H9 (cell line): ENCODE results near the gene MAPT. TPM values are rescaled to one million over a fixed set of nuclear protein-coding genes. Genes with fewer than 3 reads are reported as not detected.

ENCODE experiments used
- DNase-seq: peaks from one replicate; pipeline ENCODE4 v3.0.0-alpha.2; 2017
- H2AFZ ChIP-seq: one replicate; pipeline ENCODE4 v1.6.1; 2013; ENCODE audit warnings: mild to moderate bottlenecking, low read length, control low read depth, moderate library complexity
- H2AK5ac ChIP-seq: 2 replicates; pipeline ENCODE4 v1.6.1; 2013; ENCODE audit warnings: low read length, control low read depth, mixed read lengths; ENCODE audit not compliant: insufficient read length
- H2BK120ac ChIP-seq: one replicate; pipeline ENCODE4 v1.6.1; 2013; ENCODE audit warnings: low read depth, mild to moderate bottlenecking, low read length, control low read depth, inconsistent platforms; ENCODE audit not compliant: poor library complexity, severe bottlenecking
- H2BK12ac ChIP-seq: 2 replicates; pipeline ENCODE4 v1.6.1; 2013; ENCODE audit warnings: low read length, control low read depth, mixed read lengths, low read depth; ENCODE audit not compliant: insufficient read length
- H2BK15ac ChIP-seq: 2 replicates; pipeline ENCODE4 v1.6.1; 2013; ENCODE audit warnings: low read depth, low read length, control low read depth
- H2BK20ac ChIP-seq: one replicate; pipeline ENCODE4 v1.6.1; 2013; ENCODE audit warnings: low read depth, mild to moderate bottlenecking, low read length, control low read depth, inconsistent platforms; ENCODE audit not compliant: poor library complexity, severe bottlenecking
- H2BK5ac ChIP-seq: 2 replicates; pipeline ENCODE4 v1.6.1; 2013; ENCODE audit warnings: low read length, control low read depth, mixed read lengths; ENCODE audit not compliant: insufficient read length
- H3K14ac ChIP-seq: 2 replicates; pipeline ENCODE4 v1.6.1; 2013; ENCODE audit warnings: low read length, control low read depth; ENCODE audit not compliant: insufficient read depth
- H3K18ac ChIP-seq: 2 replicates; pipeline ENCODE4 v1.6.1; 2013; ENCODE audit warnings: low read depth, mild to moderate bottlenecking, mixed read lengths, low read length, control low read depth; ENCODE audit not compliant: insufficient read length
- H3K23ac ChIP-seq: 2 replicates; pipeline ENCODE4 v1.6.1; 2013; ENCODE audit warnings: low read length, control low read depth, mixed read lengths, low read depth; ENCODE audit not compliant: insufficient read length
- H3K23me2 ChIP-seq: 2 replicates; pipeline ENCODE4 v1.6.1; 2013; ENCODE audit warnings: low read depth, mild to moderate bottlenecking, mixed read lengths, low read length, control low read depth; ENCODE audit not compliant: insufficient read length, poor library complexity, severe bottlenecking
- H3K27ac ChIP-seq: 2 replicates; pipeline ENCODE4 v1.5.1; 2013; ENCODE audit warnings: low read length, control low read depth, mixed read lengths, low read depth; ENCODE audit not compliant: insufficient read length
- H3K27me3 ChIP-seq: 2 replicates; pipeline ENCODE4 v1.6.1; 2013; ENCODE audit warnings: low read length, control low read depth, inconsistent platforms; ENCODE audit not compliant: insufficient read depth
- H3K4ac ChIP-seq: 2 replicates; pipeline ENCODE4 v1.6.1; 2013; ENCODE audit warnings: low read depth, mild to moderate bottlenecking, control low read depth, inconsistent platforms, low read length, moderate library complexity
- H3K4me1 ChIP-seq: 2 replicates; pipeline ENCODE4 v1.6.1; 2013; ENCODE audit warnings: low read length, control low read depth, inconsistent platforms; ENCODE audit not compliant: insufficient read depth
- H3K4me2 ChIP-seq: 2 replicates; pipeline ENCODE4 v1.6.1; 2013; ENCODE audit warnings: low read length, control low read depth, mixed read lengths; ENCODE audit not compliant: insufficient read length, insufficient read depth
- H3K56ac ChIP-seq: 2 replicates; pipeline ENCODE4 v1.6.1; 2013; ENCODE audit warnings: low read depth, mild to moderate bottlenecking, mixed read lengths, low read length, control low read depth; ENCODE audit not compliant: insufficient read length
- H3K79me1 ChIP-seq: 2 replicates; pipeline ENCODE4 v1.6.1; 2013; ENCODE audit warnings: low read depth, mild to moderate bottlenecking, moderate library complexity, low read length, control low read depth, inconsistent platforms; ENCODE audit not compliant: insufficient read depth, poor library complexity, severe bottlenecking
- H3K79me2 ChIP-seq: 2 replicates; pipeline ENCODE4 v1.6.1; 2013; ENCODE audit warnings: low read length, control low read depth, inconsistent platforms; ENCODE audit not compliant: insufficient read depth
- H3K9ac ChIP-seq: 2 replicates; pipeline ENCODE4 v1.6.1; 2013; ENCODE audit warnings: low read length, control low read depth, mixed read lengths; ENCODE audit not compliant: insufficient read length; ENCODE audit errors: extremely low read depth
- H3K9me3 ChIP-seq: one replicate; pipeline ENCODE4 v1.6.1; 2013; ENCODE audit warnings: low read depth, low read length, inconsistent platforms; ENCODE audit not compliant: control insufficient read depth
- H3T11ph ChIP-seq: one replicate; pipeline ENCODE4 v1.6.1; 2013; ENCODE audit warnings: mild to moderate bottlenecking, low read length, control low read depth, inconsistent platforms
- H4K20me1 ChIP-seq: one replicate; pipeline ENCODE4 v1.6.1; 2013; ENCODE audit not compliant: control insufficient read depth, insufficient read length, insufficient read depth
- H4K5ac ChIP-seq: 2 replicates; pipeline ENCODE4 v1.6.1; 2013; ENCODE audit warnings: low read depth, mild to moderate bottlenecking, mixed read lengths, low read length, control low read depth; ENCODE audit not compliant: insufficient read length
- H4K8ac ChIP-seq: replicated peaks from 2 replicates; pipeline ENCODE4 v1.6.1; 2013; ENCODE audit warnings: low read length, control low read depth, mixed read lengths, low read depth; ENCODE audit not compliant: insufficient read length
- H4K91ac ChIP-seq: 2 replicates; pipeline ENCODE4 v1.6.1; 2013; ENCODE audit warnings: low read depth, mild to moderate bottlenecking, moderate library complexity, mixed read lengths, low read length, control low read depth; ENCODE audit not compliant: insufficient read length
- H3K27ac Mint-ChIP-seq, 3 experiments: 2 replicates in 2 of 3; 3 replicates in 1 of 3; pipeline ENCODE4 v1.8.0; 2020 to 2021; ENCODE audit warnings: mixed read lengths in 3 of 3, mild to moderate bottlenecking in 1 of 3, moderate library complexity in 1 of 3
- H3K27me3 Mint-ChIP-seq: 2 replicates; pipeline ENCODE4 v1.8.0; 2021; ENCODE audit warnings: low read depth, mild to moderate bottlenecking, moderate library complexity, mixed read lengths
- H3K36me3 Mint-ChIP-seq, 3 experiments: 2 replicates in 2 of 3; 3 replicates in 1 of 3; pipeline ENCODE4 v1.8.0; 2020 to 2021; ENCODE audit warnings: low read depth in 3 of 3, mixed read lengths in 3 of 3; ENCODE audit not compliant: insufficient read depth in 1 of 3
- H3K4me1 Mint-ChIP-seq, 2 experiments: 2 replicates each; pipeline ENCODE4 v1.8.0; 2020; ENCODE audit warnings: mixed read lengths in 2 of 2
- H3K4me3 Mint-ChIP-seq, 2 experiments: 2 replicates in 1 of 2; 3 replicates in 1 of 2; pipeline ENCODE4 v1.8.0; 2020 to 2021; ENCODE audit warnings: mild to moderate bottlenecking in 2 of 2, mixed read lengths in 2 of 2, moderate library complexity in 1 of 2
- H3K9me3 Mint-ChIP-seq, 2 experiments: 2 replicates in 1 of 2; 3 replicates in 1 of 2; pipeline ENCODE4 v1.8.0; 2020; ENCODE audit warnings: mild to moderate bottlenecking in 2 of 2, mixed read lengths in 2 of 2, moderate library complexity in 1 of 2
- WGBS: extraction: QIAGEN DNeasy Blood & Tissue Kit; methylation state at CpG from one replicate; pipeline ENCODE4 v1.1.7; 2013; ENCODE audit warnings: missing lambda C conversion rate, low lambda C conversion rate, mixed read lengths; ENCODE audit not compliant: insufficient read length; ENCODE audit errors: extremely low coverage; 5-methylcytosine and 5-hydroxymethylcytosine counted together
- total RNA-seq: library from RNA; stranded (reverse); gene quantifications from 2 replicates; pipeline ENCODE4 v1.2.1, GENCODE V29; 2021
- TF ChIP-seq, protein P1 (sequence below): fragments of 200-600 bp; sonication (generic); conservative IDR thresholded peaks from 3 replicates; pipeline ENCODE4 v1.8.0; 2021; ENCODE audit warnings: antibody characterized with exemption, mild to moderate bottlenecking

MAPT gene
- total RNA-seq, 1 experiment from 2014 or later = 1.6 TPM

DNA sequence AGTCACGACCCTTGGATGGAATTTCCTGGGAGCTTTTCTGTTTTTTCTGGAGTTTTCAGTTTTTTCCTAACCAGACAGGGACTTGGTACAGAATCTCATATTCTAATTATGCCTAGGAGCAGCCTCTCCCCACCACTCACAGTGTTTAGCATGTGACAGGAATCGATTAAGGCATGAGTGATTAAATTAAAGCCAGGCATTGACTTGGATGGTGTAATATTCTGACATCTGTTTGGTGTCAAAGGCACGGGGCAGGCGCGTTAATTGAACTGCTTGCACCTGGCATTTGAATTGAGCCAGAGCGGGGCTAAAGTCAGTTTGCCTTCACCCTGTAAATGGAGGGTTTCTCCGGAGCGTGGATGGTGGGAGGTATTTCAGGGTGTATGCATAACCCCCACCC, 11.9 kb downstream of the MAPT start:
- Histone ChIP-seq H3T11ph (no peak overlapping the region), H2BK15ac (no peak overlapping the region), H3K9ac (no peak overlapping the region), H4K8ac (no peak overlapping the region), H3K27me3 (no peaks in the 10 kb centered on the region), H3K79me2 (no peaks in the 10 kb centered on the region), H3K4me1 (no peaks in the 10 kb centered on the region; the same call in 1 of the 2 replicates), H4K5ac (no peak overlapping the region), H3K23me2 (no peaks in the 10 kb centered on the region), H2AFZ (no peak overlapping the region), H2BK5ac (no peak overlapping the region), H3K56ac (no peak overlapping the region), H3K14ac (no peak overlapping the region), H3K27ac (no peak overlapping the region), H3K9me3 (no peaks in the 10 kb centered on the region), H3K79me1 (no peaks in the 10 kb centered on the region), H2BK12ac (no peak overlapping the region), H3K4ac (no peak overlapping the region), H2BK20ac (no peak overlapping the region), H2AK5ac (no peak overlapping the region), H3K18ac (no peak overlapping the region), H3K23ac (no peak overlapping the region), H2BK120ac (no peak overlapping the region), H4K20me1 (no peaks in the 10 kb centered on the region), H4K91ac (no peak overlapping the region), H3K4me2 (no peak overlapping the region)
- H3K4me3 Mint-ChIP-seq = no peak overlapping the region
- DNase-seq = no peak
- H3K36me3 Mint-ChIP-seq = no peaks in the 10 kb centered on the region
- H3K27ac Mint-ChIP-seq = no peak overlapping the region
- H3K4me1 Mint-ChIP-seq = peaks cover 8 to 23% of the 10 kb centered on the region in 2 experiments
- peaks cover 46% of the 10 kb centered on the region for H3K27me3 Mint-ChIP-seq
- TF ChIP-seq, protein P1, sequence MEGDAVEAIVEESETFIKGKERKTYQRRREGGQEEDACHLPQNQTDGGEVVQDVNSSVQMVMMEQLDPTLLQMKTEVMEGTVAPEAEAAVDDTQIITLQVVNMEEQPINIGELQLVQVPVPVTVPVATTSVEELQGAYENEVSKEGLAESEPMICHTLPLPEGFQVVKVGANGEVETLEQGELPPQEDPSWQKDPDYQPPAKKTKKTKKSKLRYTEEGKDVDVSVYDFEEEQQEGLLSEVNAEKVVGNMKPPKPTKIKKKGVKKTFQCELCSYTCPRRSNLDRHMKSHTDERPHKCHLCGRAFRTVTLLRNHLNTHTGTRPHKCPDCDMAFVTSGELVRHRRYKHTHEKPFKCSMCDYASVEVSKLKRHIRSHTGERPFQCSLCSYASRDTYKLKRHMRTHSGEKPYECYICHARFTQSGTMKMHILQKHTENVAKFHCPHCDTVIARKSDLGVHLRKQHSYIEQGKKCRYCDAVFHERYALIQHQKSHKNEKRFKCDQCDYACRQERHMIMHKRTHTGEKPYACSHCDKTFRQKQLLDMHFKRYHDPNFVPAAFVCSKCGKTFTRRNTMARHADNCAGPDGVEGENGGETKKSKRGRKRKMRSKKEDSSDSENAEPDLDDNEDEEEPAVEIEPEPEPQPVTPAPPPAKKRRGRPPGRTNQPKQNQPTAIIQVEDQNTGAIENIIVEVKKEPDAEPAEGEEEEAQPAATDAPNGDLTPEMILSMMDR = no peak
- H3K9me3 Mint-ChIP-seq = no peaks in the 10 kb centered on the region
- no CpG with 5 or more reads among the region's 8 CpGs for WGBS
